HEK293 (cell line): ENCODE results near the gene DNAI7.

Experiments used
- CTCF ChIA-PET: fragments of 350-600 bp; formaldehyde crosslinking; extraction: SDS; loops from one replicate; lab custom pipeline; 2021; ENCODE audit warnings: antibody characterized with exemption; lab: Yijun Ruan, JAX
- POLR2A ChIA-PET: fragments of 300-600 bp; formaldehyde crosslinking; extraction: SDS; loops from one replicate; lab custom pipeline; 2020; ENCODE audit warnings: antibody characterized with exemption, inconsistent platforms; lab: Yijun Ruan, JAX
- H3K27ac ChIP-seq: fragments of 200-500 bp; sonication (Bioruptor generic); 2 replicates; pipeline ENCODE4 v1.5.1; 2014; ENCODE audit warnings: low read depth, low read length, control low read depth, inconsistent platforms; ENCODE audit errors: extremely low read depth
- H3K36me3 ChIP-seq, 2 experiments: fragments of 200-500 bp in 1 of 2; sonication (Bioruptor generic) in 1 of 2; 1 replicate in 1 of 2; 2 replicates in 1 of 2; pipeline ENCODE4 v1.5.1; 2014 to 2017; ENCODE audit warnings: inconsistent platforms in 2 of 2, low read length in 2 of 2; ENCODE audit not compliant: control insufficient read depth in 2 of 2, insufficient read depth in 1 of 2
- H3K4me1 ChIP-seq: fragments of 200-500 bp; sonication (Bioruptor generic); 2 replicates; pipeline ENCODE4 v1.5.1; 2014; ENCODE audit warnings: mild to moderate bottlenecking, low read length, inconsistent platforms; ENCODE audit not compliant: control insufficient read depth, insufficient read depth
- H3K4me3 ChIP-seq: 2 replicates; pipeline ENCODE4 v1.5.1; 2011; ENCODE audit warnings: low read depth, mild to moderate bottlenecking, control low read depth, low read length, moderate library complexity
- H3K9me3 ChIP-seq: fragments of 200-500 bp; sonication (Bioruptor generic); 2 replicates; pipeline ENCODE4 v1.5.1; 2014; ENCODE audit warnings: low read depth, low read length, inconsistent platforms; ENCODE audit not compliant: control insufficient read depth, insufficient read depth
- IKZF3 ChIP-seq: fragments of 450-650 bp; IDR thresholded peaks from 2 replicates; pipeline ENCODE4 v1.5.0; 2018; ENCODE audit warnings: missing biosample characterization, mild to moderate bottlenecking, missing genetic modification characterization, moderate library complexity
- MEIS1 ChIP-seq: sonication (generic); formaldehyde crosslinking; IDR thresholded peaks from 2 replicates; pipeline ENCODE4 v1.8.1; 2022; ENCODE audit warnings: missing genetic modification reagents, mild to moderate bottlenecking, borderline replicate concordance
- PBX3 ChIP-seq: sonication (generic); formaldehyde crosslinking; IDR thresholded peaks from 2 replicates; pipeline ENCODE4 v1.8.1; 2022; ENCODE audit warnings: mild to moderate bottlenecking, moderate library complexity, missing genetic modification reagents
- TSHZ1 ChIP-seq: fragments of 450-650 bp; formaldehyde crosslinking; IDR thresholded peaks from 2 replicates; pipeline ENCODE4 v1.5.1; 2016; ENCODE audit warnings: missing biosample characterization, missing genetic modification characterization, borderline replicate concordance
- ZBTB17 ChIP-seq: fragments of 450-650 bp; formaldehyde crosslinking; IDR thresholded peaks from 2 replicates; pipeline ENCODE4 v1.5.1; 2016; ENCODE audit warnings: missing biosample characterization, missing genetic modification characterization
- ZBTB21 ChIP-seq: fragments of 450-650 bp; formaldehyde crosslinking; IDR thresholded peaks from 2 replicates; pipeline ENCODE4 v1.5.1; 2017; ENCODE audit warnings: missing biosample characterization, missing genetic modification characterization
- ZFP3 ChIP-seq: fragments of 450-650 bp; formaldehyde crosslinking; IDR thresholded peaks from 2 replicates; pipeline ENCODE4 v1.5.1; 2016; ENCODE audit warnings: low read depth, missing biosample characterization, missing genetic modification characterization
- ZIC2 ChIP-seq: fragments of 450-650 bp; formaldehyde crosslinking; IDR thresholded peaks from 2 replicates; pipeline ENCODE4 v1.5.1; 2016; ENCODE audit warnings: missing biosample characterization, missing genetic modification characterization
- ZNF10 ChIP-seq: fragments of 450-650 bp; formaldehyde crosslinking; IDR thresholded peaks from 2 replicates; pipeline ENCODE4 v1.5.1; 2017; ENCODE audit warnings: missing biosample characterization, missing genetic modification characterization
- ZNF133 ChIP-seq: fragments of 450-650 bp; formaldehyde crosslinking; IDR thresholded peaks from 2 replicates; pipeline ENCODE4 v1.5.1; 2016; ENCODE audit warnings: missing biosample characterization, missing genetic modification characterization
- ZNF146 ChIP-seq: fragments of 450-650 bp; formaldehyde crosslinking; IDR thresholded peaks from 2 replicates; pipeline ENCODE4 v1.5.1; 2016; ENCODE audit warnings: missing biosample characterization, missing genetic modification characterization
- ZNF211 ChIP-seq: fragments of 450-650 bp; formaldehyde crosslinking; IDR thresholded peaks from 2 replicates; pipeline ENCODE4 v1.5.1; 2016; ENCODE audit warnings: low read depth, missing biosample characterization, missing genetic modification characterization
- ZNF221 ChIP-seq: fragments of 450-650 bp; formaldehyde crosslinking; IDR thresholded peaks from 2 replicates; pipeline ENCODE4 v1.5.1; 2017; ENCODE audit warnings: missing biosample characterization, missing genetic modification characterization, borderline replicate concordance
- ZNF266 ChIP-seq: fragments of 450-650 bp; formaldehyde crosslinking; IDR thresholded peaks from 2 replicates; pipeline ENCODE4 v1.5.1; 2016; ENCODE audit warnings: missing biosample characterization, missing genetic modification characterization, low read depth
- ZNF600 ChIP-seq: fragments of 450-650 bp; formaldehyde crosslinking; IDR thresholded peaks from 2 replicates; pipeline ENCODE4 v1.5.1; 2016; ENCODE audit warnings: missing biosample characterization, missing genetic modification characterization
- ZNF610 ChIP-seq: fragments of 450-650 bp; formaldehyde crosslinking; IDR thresholded peaks from 2 replicates; pipeline ENCODE4 v1.5.1; 2016; ENCODE audit warnings: missing biosample characterization, missing genetic modification characterization, borderline replicate concordance
- ZNF626 ChIP-seq: fragments of 450-650 bp; sonication (Bioruptor Pico); formaldehyde crosslinking; IDR thresholded peaks from 2 replicates; pipeline ENCODE4 v1.5.1; 2018; ENCODE audit warnings: missing biosample characterization, missing genetic modification characterization, inconsistent platforms
- ZNF658 ChIP-seq: fragments of 450-650 bp; formaldehyde crosslinking; IDR thresholded peaks from 2 replicates; pipeline ENCODE4; 2016; ENCODE audit warnings: missing biosample characterization, missing genetic modification characterization
- ZNF785 ChIP-seq: fragments of 450-650 bp; formaldehyde crosslinking; IDR thresholded peaks from 2 replicates; pipeline ENCODE4 v1.5.1; 2016; ENCODE audit warnings: missing biosample characterization, missing genetic modification characterization

Gene DNAI7

GRCh38 chr12:25207846-25208245 lies 12.9 kb upstream of the DNAI7 start:
- H3K27ac ChIP-seq = no peak overlapping the region
- no peak overlapping the region for H3K4me3 ChIP-seq
- ChIA-PET CTCF (interaction anchor here (0.5 kb wide), 1 partner anchor 90 kb away, joined by 3 read pairs; no protein-coding TSS in a partner anchor), POLR2A (no interaction called here)
- no peak for TF ChIP-seq ZIC2
- no peak for TF ChIP-seq ZNF785 (tag by site-specific recombination)
- peaks cover 24 to 35% of the 10 kb centered on the region in 2 experiments for H3K36me3 ChIP-seq
- H3K9me3 ChIP-seq = no peaks in the 10 kb centered on the region
- no peaks in the 10 kb centered on the region for H3K4me1 ChIP-seq

GRCh38 chr12:25207411-25207810 lies 12.5 kb upstream of the DNAI7 start:
- TF ChIP-seq ZNF266 (tag by site-specific recombination) (no peak), ZNF610 (no peak), IKZF3 (tag by site-specific recombination) (no peak), ZBTB17 (tag by site-specific recombination) (no peak), ZNF626 (tag by site-specific recombination) (no peak), TSHZ1 (tag by site-specific recombination) (no peak), ZNF600 (tag by site-specific recombination) (no peak), ZNF658 (tag by site-specific recombination) (no peak), ZBTB21 (tag by site-specific recombination) (no peak), MEIS1 (CRISPR knock-in tag) (no peak), ZFP3 (tag by site-specific recombination) (no peak), ZNF211 (tag by site-specific recombination) (no peak), ZNF10 (no peak), ZNF221 (tag by site-specific recombination) (no peak), ZNF146 (tag by site-specific recombination) (no peak), PBX3 (CRISPR knock-in tag) (no peak)
- CTCF ChIA-PET = interaction anchor here (0.5 kb wide), 1 partner anchor 89 kb away, joined by 3 read pairs; no protein-coding TSS in a partner anchor
- Histone ChIP-seq H3K9me3 (no peaks in the 10 kb centered on the region), H3K4me1 (no peaks in the 10 kb centered on the region), H3K27ac (no peak overlapping the region), H3K4me3 (no peak overlapping the region), H3K36me3 (peaks cover 24 to 35% of the 10 kb centered on the region in 2 experiments)
- POLR2A ChIA-PET = no interaction called here

- Histone ChIP-seq H3K4me3 (no peak overlapping the region), H3K36me3 (peaks cover 12 to 20% of the 10 kb centered on the region in 2 experiments), H3K4me1 (no peaks in the 10 kb centered on the region), H3K9me3 (no peaks in the 10 kb centered on the region), H3K27ac (no peak overlapping the region)
- POLR2A ChIA-PET = no interaction called here
- TF ChIP-seq ZNF133 (no peak), ZIC2 (0 out of 2 replicates have a peak, but pooled peaks have one; percentile 20)
- CTCF ChIA-PET = no interaction called here
Measured at GRCh38 chr12:25202137-25202536, 7.2 kb upstream of the DNAI7 start.
